ENCODE results near the gene TBATA. TPM values are rescaled to one million over a fixed set of nuclear protein-coding genes. Genes with fewer than 3 reads are reported as not detected.
A peak's percentile ranks its signal among the peaks of the same experiment; 100 is the strongest.

The TBATA gene
- total RNA-seq, 2 donors from 2014 or later: not detected

GRCh38 chr10:70740406-70741288 lies 44.5 kb downstream of the TBATA start:
- Mint-ChIP-seq H3K27ac (no peak overlapping the region), H3K4me3 (no peak overlapping the region), H3K4me1 (peaks cover 6% of the 10 kb centered on the region), H3K27me3 (ENCODE audit: insufficient read depth) (no peaks in the 10 kb centered on the region), H3K36me3 (ENCODE audit: low read depth) (no peaks in the 10 kb centered on the region), H3K9me3 (peaks cover 1% of the 10 kb centered on the region)
- H3K27me3 ChIP-seq (ENCODE audit: control insufficient read depth, insufficient read depth, low read length, poor library complexity, severe bottlenecking): no peaks in the 10 kb centered on the region
- no peaks in the 10 kb centered on the region for H3K9me3 ChIP-seq (ENCODE audit: control insufficient read depth, low read length)
- no peaks in the 10 kb centered on the region for H3K36me3 ChIP-seq (ENCODE audit: control insufficient read depth, insufficient read depth, low read length)
- no peak overlapping the region for H3K4me3 ChIP-seq (ENCODE audit: low read length)
- H3K4me1 ChIP-seq (ENCODE audit: control insufficient read depth, insufficient read depth, low read length): no peaks in the 10 kb centered on the region
- no peak for DNase-seq
- no peak overlapping the region for H3K27ac ChIP-seq (ENCODE audit: low read depth, low read length)
- no peak for TF ChIP-seq CTCF (conservative IDR thresholded peaks at IDR 0.05)
- 91 to 93% methylated on average over 4 to 11 of the region's 12 CpGs for WGBS, 2 experiments (ENCODE audit: insufficient coverage in 1 of 2, insufficient read length in 1 of 2)
- no peak overlapping the region for H3K9ac ChIP-seq (ENCODE audit: extremely low read depth, low read length, poor library complexity, severe bottlenecking)

- Mint-ChIP-seq H3K27me3 (ENCODE audit: insufficient read depth) (no peaks in the 10 kb centered on the region), H3K4me1 (no peaks in the 10 kb centered on the region), H3K9me3 (no peaks in the 10 kb centered on the region), H3K36me3 (ENCODE audit: low read depth) (no peaks in the 10 kb centered on the region), H3K4me3 (no peak overlapping the region), H3K27ac (no peak overlapping the region)
- no peaks in the 10 kb centered on the region for H3K4me1 ChIP-seq (ENCODE audit: control insufficient read depth, insufficient read depth, low read length)
- H3K27me3 ChIP-seq (ENCODE audit: control insufficient read depth, insufficient read depth, low read length, poor library complexity, severe bottlenecking): no peaks in the 10 kb centered on the region
- no peaks in the 10 kb centered on the region for H3K36me3 ChIP-seq (ENCODE audit: control insufficient read depth, insufficient read depth, low read length)
- H3K9me3 ChIP-seq (ENCODE audit: control insufficient read depth, low read length): no peaks in the 10 kb centered on the region
- DNase-seq: no peak
- no peak for TF ChIP-seq CTCF (conservative IDR thresholded peaks at IDR 0.05)
- H3K27ac ChIP-seq (ENCODE audit: low read depth, low read length): no peak overlapping the region
- no peak overlapping the region for H3K4me3 ChIP-seq (ENCODE audit: low read length)
- 86 to 93% methylated on average over 11 to 12 of the region's 12 CpGs for WGBS, 2 experiments (ENCODE audit: insufficient coverage in 1 of 2, insufficient read length in 1 of 2)
- no peak overlapping the region for H3K9ac ChIP-seq (ENCODE audit: extremely low read depth, low read length, poor library complexity, severe bottlenecking)
These were observed 46.4 kb downstream of the TBATA start for GRCh38 chr10:70738761-70739121.

GRCh38 chr10:70738006-70738760 lies 47.0 kb downstream of the TBATA start:
- WGBS, 2 experiments (ENCODE audit: insufficient coverage in 1 of 2, insufficient read length in 1 of 2): 83 to 95% methylated on average over 3 of the region's 3 CpGs
- no peak for DNase-seq
- TF ChIP-seq CTCF (conservative IDR thresholded peaks at IDR 0.05): peak; percentile 31
- no peaks in the 10 kb centered on the region for H3K4me1 ChIP-seq (ENCODE audit: control insufficient read depth, insufficient read depth, low read length)
- H3K9me3 Mint-ChIP-seq: no peaks in the 10 kb centered on the region
- no peak overlapping the region for H3K27ac Mint-ChIP-seq
- no peak overlapping the region for H3K9ac ChIP-seq (ENCODE audit: extremely low read depth, low read length, poor library complexity, severe bottlenecking)
- no peak overlapping the region for H3K4me3 ChIP-seq (ENCODE audit: low read length)
- no peaks in the 10 kb centered on the region for H3K27me3 Mint-ChIP-seq (ENCODE audit: insufficient read depth)
- no peaks in the 10 kb centered on the region for H3K27me3 ChIP-seq (ENCODE audit: control insufficient read depth, insufficient read depth, low read length, poor library complexity, severe bottlenecking)
- no peaks in the 10 kb centered on the region for H3K36me3 ChIP-seq (ENCODE audit: control insufficient read depth, insufficient read depth, low read length)
- H3K36me3 Mint-ChIP-seq (ENCODE audit: low read depth): no peaks in the 10 kb centered on the region
- no peaks in the 10 kb centered on the region for H3K9me3 ChIP-seq (ENCODE audit: control insufficient read depth, low read length)
- no peaks in the 10 kb centered on the region for H3K4me1 Mint-ChIP-seq
- H3K27ac ChIP-seq (ENCODE audit: low read depth, low read length): no peak overlapping the region
- H3K4me3 Mint-ChIP-seq: no peak overlapping the region
